ENCODE data around the gene RAPGEF2.
"Not testable (repeated sequence)": the region's sequence is repeated elsewhere in the genome, so short reads cannot be mapped to it uniquely, and the experiment has no call there.

The RAPGEF2 gene

DNA sequence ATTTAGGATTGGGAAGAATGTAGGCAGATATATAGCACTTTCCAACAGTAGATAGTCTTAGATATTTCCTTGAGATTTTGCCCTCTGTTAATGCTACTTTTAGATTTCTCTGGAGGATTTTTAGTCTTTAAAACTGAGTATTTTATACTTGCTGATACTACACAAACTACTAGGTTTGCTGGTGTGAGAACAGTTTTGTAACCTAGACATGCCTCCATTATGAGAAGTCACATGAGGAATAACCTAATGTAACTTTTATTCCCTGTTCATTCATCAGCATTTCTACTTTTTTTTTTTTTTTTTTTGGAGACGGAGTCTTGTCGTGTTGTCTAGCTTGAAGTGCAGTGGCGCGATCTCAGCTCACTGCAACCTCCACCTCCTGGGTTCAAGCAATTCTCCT lies 137.2 kb downstream of the RAPGEF2 start:
- no peaks in the 10 kb centered on the region for H3K27me3 ChIP-seq (ENCODE audit: control insufficient read depth, insufficient read depth, low read length)
- H3K36me3 ChIP-seq (ENCODE audit: control insufficient read depth, insufficient read depth, low read length) = no peaks in the 10 kb centered on the region
- no peak overlapping the region for H3K4me3 ChIP-seq (ENCODE audit: low read length)
- H3K9ac ChIP-seq (ENCODE audit: low read length) = no peak overlapping the region
- no peaks in the 10 kb centered on the region for H3K9me3 ChIP-seq (ENCODE audit: control insufficient read depth, low read length)
- no peaks in the 10 kb centered on the region for H3K4me1 ChIP-seq (ENCODE audit: control insufficient read depth, insufficient read depth, low read length)

DNA sequence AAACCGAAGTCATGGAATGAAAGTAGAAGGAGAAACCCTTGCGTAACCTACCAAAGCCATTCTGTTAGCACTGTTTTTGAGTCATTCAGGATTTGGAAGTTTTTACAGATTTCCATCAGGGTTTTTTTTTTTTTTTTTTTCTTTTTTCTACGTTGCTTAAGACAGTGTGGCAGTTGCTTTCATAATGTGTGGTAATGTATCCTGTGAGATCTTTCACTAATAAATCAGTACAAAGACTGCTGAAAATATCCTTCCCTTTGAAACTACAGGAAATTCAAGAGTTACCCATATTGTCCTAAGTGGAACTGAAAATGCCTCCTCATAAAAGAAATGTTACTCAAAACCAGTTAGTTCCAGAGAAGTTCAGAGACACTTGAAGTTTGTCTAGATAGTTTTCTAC lies 137.8 kb downstream of the RAPGEF2 start:
- Histone ChIP-seq H3K36me3 (ENCODE audit: control insufficient read depth, insufficient read depth, low read length) (no peaks in the 10 kb centered on the region), H3K9me3 (ENCODE audit: control insufficient read depth, low read length) (no peaks in the 10 kb centered on the region), H3K4me3 (ENCODE audit: low read length) (no peak overlapping the region), H3K27me3 (ENCODE audit: control insufficient read depth, insufficient read depth, low read length) (no peaks in the 10 kb centered on the region), H3K9ac (ENCODE audit: low read length) (no peak overlapping the region), H3K4me1 (ENCODE audit: control insufficient read depth, insufficient read depth, low read length) (no peaks in the 10 kb centered on the region)

DNA sequence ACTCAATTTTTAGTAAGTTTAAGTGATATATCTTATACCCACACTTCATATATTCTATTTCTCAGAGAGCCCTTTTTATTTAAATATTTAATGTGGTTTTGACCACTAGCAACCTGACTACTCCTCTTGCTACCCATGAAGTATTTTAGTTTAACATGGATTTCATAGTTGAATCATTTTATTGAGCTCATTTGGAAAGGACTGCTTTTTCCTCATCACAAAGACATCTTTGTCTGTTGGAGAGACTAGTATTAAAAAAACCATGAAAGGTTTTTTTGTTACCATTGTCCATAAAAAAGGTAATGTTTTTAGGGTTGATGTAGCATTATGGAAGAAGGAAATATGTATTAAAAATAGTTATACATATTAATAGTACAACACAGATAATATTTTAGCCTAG lies 139.5 kb downstream of the RAPGEF2 start:
- no peak overlapping the region for H3K9ac ChIP-seq (ENCODE audit: low read length)

DNA sequence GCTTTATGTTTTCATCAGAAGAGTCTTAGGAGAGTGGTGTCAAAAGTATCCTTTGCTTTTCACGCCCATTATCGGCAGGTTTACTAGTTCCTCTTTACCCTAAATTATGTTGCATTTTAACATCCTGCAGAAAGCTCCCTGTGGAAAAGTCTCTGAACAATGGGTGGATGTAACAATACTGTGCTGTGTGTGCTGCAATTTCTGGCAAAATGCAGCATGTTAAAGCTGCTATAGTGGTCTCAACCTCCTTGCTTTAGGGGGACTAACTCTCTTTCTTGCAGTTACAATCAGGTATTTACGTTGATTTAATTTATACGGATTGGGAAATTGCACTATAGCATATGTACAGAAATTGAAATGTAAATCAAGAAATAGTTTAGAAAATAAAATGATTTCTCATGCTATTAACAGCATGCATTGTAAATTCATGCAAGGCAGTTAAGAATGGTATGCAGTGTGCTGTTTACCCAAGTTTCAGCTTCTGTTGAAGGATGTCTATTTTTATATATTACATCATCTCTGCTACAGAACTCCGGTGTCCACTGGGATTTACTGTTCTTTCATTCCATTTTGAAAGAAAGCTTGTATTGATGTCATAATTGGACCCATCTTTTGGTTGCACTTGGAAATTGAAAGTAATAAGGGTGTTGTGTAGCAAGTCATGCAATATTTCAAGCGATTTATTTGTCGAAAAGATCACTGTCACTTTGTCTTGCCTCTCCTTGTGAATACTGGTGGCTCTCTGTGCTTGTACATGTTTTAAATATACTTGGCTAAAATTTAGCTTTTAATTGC lies 145.7 kb downstream of the RAPGEF2 start:
- H3K9ac ChIP-seq (ENCODE audit: low read length) = no peak overlapping the region
- H3K4me3 ChIP-seq (ENCODE audit: low read length) = no peak overlapping the region
- H3K4me1 ChIP-seq (ENCODE audit: control insufficient read depth, insufficient read depth, low read length) = no peaks in the 10 kb centered on the region
- H3K36me3 ChIP-seq (ENCODE audit: control insufficient read depth, insufficient read depth, low read length) = no peaks in the 10 kb centered on the region
- H3K27me3 ChIP-seq (ENCODE audit: control insufficient read depth, insufficient read depth, low read length) = no peaks in the 10 kb centered on the region
- no peaks in the 10 kb centered on the region for H3K9me3 ChIP-seq (ENCODE audit: control insufficient read depth, low read length)

More for the DNA sequence above, 139.5 kb downstream of the RAPGEF2 start:
- H3K27me3 ChIP-seq (ENCODE audit: control insufficient read depth, insufficient read depth, low read length) = no peaks in the 10 kb centered on the region
- no peaks in the 10 kb centered on the region for H3K36me3 ChIP-seq (ENCODE audit: control insufficient read depth, insufficient read depth, low read length)
- no peak overlapping the region for H3K4me3 ChIP-seq (ENCODE audit: low read length)
- no peaks in the 10 kb centered on the region for H3K9me3 ChIP-seq (ENCODE audit: control insufficient read depth, low read length)
- no peaks in the 10 kb centered on the region for H3K4me1 ChIP-seq (ENCODE audit: control insufficient read depth, insufficient read depth, low read length)

DNA sequence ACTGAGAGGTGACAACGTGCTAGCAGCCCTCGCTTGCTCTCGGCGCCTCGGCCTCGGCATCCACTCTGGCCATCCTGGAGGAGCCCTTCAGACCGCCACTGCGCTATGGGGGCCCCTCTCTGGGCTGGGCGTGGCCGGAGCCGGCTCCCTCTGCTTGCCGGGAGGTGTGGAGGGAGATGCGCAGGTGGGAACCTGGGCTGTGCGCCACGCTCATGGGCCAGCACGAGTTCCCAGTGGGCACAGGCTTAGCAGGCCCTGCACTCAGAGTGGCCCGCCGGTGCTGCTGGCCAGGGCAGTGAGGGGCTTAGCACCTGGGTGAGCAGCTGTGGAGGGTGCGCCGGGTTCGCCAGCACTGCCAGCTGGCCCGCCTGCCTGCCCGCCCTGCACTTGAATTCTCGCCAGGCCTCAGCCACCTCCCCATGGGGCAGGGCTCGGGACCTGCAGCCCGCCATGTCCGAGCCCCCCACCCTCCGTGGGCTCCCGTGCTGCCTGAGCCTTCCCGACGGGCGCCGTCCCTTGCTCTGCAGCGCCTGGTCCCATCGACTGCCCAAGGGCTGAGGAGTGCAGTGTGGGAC lies 148.0 kb downstream of the RAPGEF2 start:
- Histone ChIP-seq H3K4me1 (ENCODE audit: control insufficient read depth, insufficient read depth, low read length) (no peaks in the 10 kb centered on the region), H3K4me3 (ENCODE audit: low read length) (no peak overlapping the region), H3K9ac (ENCODE audit: low read length) (no peak overlapping the region), H3K27me3 (ENCODE audit: control insufficient read depth, insufficient read depth, low read length) (no peaks in the 10 kb centered on the region), H3K36me3 (ENCODE audit: control insufficient read depth, insufficient read depth, low read length) (no peaks in the 10 kb centered on the region), H3K9me3 (ENCODE audit: control insufficient read depth, low read length) (no peaks in the 10 kb centered on the region)

DNA sequence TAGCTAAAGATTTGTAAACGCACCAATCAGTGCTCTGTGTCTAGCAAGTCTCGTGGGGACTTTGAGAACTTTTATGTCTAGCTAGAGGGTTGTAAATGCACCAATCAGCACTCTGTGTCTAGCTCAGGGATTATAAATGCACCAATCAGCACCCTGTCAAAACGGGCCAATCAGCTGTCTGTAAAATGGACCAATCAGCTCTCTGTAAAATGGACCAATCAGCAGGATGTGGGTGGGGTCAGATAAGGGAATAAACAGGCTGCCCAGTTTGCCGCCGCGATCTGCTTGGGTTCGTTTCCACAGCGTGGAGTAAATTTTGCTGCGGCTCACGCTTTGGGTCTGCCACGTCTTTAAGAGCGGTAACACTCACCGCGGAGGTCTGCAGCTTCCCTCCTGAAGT lies 148.7 kb downstream of the RAPGEF2 start:
- not testable (repeated sequence) for H3K4me1 ChIP-seq (ENCODE audit: control insufficient read depth, insufficient read depth, low read length); H3K4me3 ChIP-seq (ENCODE audit: low read length); H3K36me3 ChIP-seq (ENCODE audit: control insufficient read depth, insufficient read depth, low read length); H3K27me3 ChIP-seq (ENCODE audit: control insufficient read depth, insufficient read depth, low read length); H3K9me3 ChIP-seq (ENCODE audit: control insufficient read depth, low read length); H3K9ac ChIP-seq (ENCODE audit: low read length)

DNA sequence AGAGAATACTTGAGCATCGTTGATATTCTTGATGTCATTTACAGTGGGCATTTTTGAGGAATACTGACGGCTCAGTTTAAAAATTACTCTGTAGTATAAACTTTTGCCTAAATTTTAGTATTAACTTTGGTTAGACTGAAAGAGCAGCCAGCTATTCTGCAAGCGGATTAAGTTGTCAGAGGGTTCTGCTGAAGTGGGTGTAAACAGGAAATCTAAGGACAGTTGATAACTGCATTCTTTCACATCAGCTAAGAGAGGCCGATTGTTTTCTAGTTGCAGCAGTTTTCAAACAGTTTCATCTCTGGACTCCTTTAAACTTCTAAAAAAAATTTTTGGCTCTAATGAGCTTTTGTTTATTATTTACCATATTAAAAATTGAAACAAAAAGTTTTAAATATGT lies 149.6 kb downstream of the RAPGEF2 start:
- no peak overlapping the region for H3K9ac ChIP-seq (ENCODE audit: low read length)
- no peaks in the 10 kb centered on the region for H3K4me1 ChIP-seq (ENCODE audit: control insufficient read depth, insufficient read depth, low read length)
- H3K36me3 ChIP-seq (ENCODE audit: control insufficient read depth, insufficient read depth, low read length) = no peaks in the 10 kb centered on the region
- H3K4me3 ChIP-seq (ENCODE audit: low read length) = no peak overlapping the region
- H3K27me3 ChIP-seq (ENCODE audit: control insufficient read depth, insufficient read depth, low read length) = no peaks in the 10 kb centered on the region
- H3K9me3 ChIP-seq (ENCODE audit: control insufficient read depth, low read length) = no peaks in the 10 kb centered on the region

DNA sequence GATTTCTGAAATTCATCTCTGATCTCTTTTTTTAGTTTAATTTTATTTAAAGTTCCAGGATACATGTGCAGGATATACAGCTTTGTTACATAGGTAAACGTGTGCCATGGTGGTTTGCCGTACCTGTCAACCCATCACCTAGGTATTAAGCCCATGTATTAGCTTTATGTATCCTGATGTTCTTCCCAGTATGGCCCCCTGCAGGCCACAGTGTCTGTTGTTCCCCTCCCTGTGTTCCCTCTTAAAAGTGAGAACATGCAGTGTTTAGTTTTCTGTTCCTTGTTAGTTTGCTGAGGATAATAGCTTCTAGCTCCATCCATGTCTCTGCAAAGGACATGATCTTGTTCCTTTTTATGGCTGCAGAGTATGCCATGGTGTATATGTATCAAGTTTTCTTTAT lies 153.2 kb downstream of the RAPGEF2 start:
- no peak overlapping the region for H3K4me3 ChIP-seq (ENCODE audit: low read length)
- no peaks in the 10 kb centered on the region for H3K9me3 ChIP-seq (ENCODE audit: control insufficient read depth, low read length)
- H3K4me1 ChIP-seq (ENCODE audit: control insufficient read depth, insufficient read depth, low read length) = no peaks in the 10 kb centered on the region
- H3K9ac ChIP-seq (ENCODE audit: low read length) = no peak overlapping the region
- no peaks in the 10 kb centered on the region for H3K27me3 ChIP-seq (ENCODE audit: control insufficient read depth, insufficient read depth, low read length)
- H3K36me3 ChIP-seq (ENCODE audit: control insufficient read depth, insufficient read depth, low read length) = no peaks in the 10 kb centered on the region

DNA sequence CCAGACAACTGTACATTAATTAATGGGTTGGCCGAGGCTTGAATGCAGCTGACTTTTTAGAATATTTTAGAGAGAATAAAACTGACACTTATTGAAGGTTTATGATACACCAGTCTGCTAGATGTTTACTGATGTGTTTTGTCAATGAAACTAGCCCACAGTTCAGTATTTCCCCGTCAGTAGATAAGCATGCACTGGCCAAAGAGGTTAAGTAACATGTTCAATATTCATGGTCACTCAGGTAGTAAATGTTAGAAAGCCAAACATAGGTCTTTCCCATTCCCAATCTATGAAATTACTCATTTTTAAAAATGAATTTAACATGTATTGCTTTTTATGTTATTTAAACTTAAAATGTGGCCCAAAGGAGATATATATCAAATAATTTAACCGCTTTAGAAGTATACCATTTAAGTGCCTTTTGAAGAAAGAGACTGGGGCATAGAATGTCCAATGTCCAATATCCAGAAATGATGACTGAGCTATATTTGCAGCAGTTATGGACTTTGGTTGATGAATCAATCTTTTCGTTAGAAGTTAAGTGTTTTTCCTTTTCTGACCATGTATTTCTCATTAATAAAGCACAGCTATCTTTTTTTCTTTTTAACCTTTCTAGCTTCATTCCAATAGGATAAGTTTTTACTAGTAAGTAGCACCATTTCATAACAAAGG lies 156.1 kb downstream of the RAPGEF2 start:
- no peaks in the 10 kb centered on the region for H3K27me3 ChIP-seq (ENCODE audit: control insufficient read depth, insufficient read depth, low read length)
- H3K9ac ChIP-seq (ENCODE audit: low read length) = no peak overlapping the region
- no peaks in the 10 kb centered on the region for H3K4me1 ChIP-seq (ENCODE audit: control insufficient read depth, insufficient read depth, low read length)
- no peaks in the 10 kb centered on the region for H3K9me3 ChIP-seq (ENCODE audit: control insufficient read depth, low read length)
- no peak overlapping the region for H3K4me3 ChIP-seq (ENCODE audit: low read length)
- no peaks in the 10 kb centered on the region for H3K36me3 ChIP-seq (ENCODE audit: control insufficient read depth, insufficient read depth, low read length)

GRCh38 chr4:159264057-159264456 lies 161.2 kb downstream of the RAPGEF2 start:
- H3K4me3 ChIP-seq (ENCODE audit: low read length) = no peak overlapping the region
- H3K4me1 ChIP-seq (ENCODE audit: control insufficient read depth, insufficient read depth, low read length) = no peaks in the 10 kb centered on the region

DNA sequence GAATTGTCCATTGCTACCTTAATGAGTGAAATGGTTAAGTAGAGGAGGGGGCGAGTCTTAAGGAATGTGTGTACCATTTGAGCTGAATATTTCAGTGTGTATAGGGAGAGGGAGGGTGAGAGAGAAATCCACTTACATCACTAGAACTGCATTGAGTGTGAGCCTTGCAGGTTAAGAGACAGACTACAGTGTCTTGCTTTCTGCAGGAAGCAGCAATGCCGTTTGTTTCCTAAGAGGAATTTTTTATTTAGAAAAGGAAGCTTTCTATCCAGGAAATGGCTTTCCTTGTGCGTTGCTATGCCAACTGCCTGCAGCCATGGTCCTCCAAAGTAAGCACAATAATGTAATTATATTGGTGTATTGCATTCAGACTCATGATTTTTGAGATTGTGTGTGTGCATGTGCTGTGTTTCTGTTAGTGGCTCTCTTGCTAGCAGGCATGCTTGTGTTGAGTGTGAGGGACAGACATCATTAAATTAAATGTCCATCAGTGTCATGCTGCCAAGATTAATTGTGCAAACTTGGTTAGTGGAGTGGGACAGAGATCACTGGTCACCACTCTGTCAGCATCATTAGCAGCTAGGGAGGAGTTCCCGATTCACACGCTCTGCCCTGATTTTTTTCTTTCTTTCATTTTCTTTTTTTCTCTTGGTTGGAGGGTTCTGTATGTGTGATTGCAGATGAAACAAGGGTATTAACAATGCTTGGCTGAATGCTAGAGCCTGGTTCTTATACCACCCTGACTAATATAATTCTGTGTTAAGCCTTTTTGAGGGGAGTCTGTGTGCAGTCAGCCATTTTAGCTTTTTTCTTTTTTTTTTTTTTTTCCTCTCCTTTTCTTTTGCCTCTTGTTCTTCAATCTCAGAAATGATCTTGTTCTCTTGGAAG lies 164.3 kb downstream of the RAPGEF2 start:
- Histone ChIP-seq H3K4me3 (ENCODE audit: low read length) (no peak overlapping the region), H3K36me3 (ENCODE audit: control insufficient read depth, insufficient read depth, low read length) (no peaks in the 10 kb centered on the region), H3K27me3 (ENCODE audit: control insufficient read depth, insufficient read depth, low read length) (no peaks in the 10 kb centered on the region), H3K9me3 (ENCODE audit: control insufficient read depth, low read length) (no peaks in the 10 kb centered on the region), H3K9ac (ENCODE audit: low read length) (peak overlapping the region; percentile 48), H3K4me1 (ENCODE audit: control insufficient read depth, insufficient read depth, low read length) (no peaks in the 10 kb centered on the region)

More at GRCh38 chr4:159264057-159264456, 161.2 kb downstream of the RAPGEF2 start:
- H3K36me3 ChIP-seq (ENCODE audit: control insufficient read depth, insufficient read depth, low read length) = no peaks in the 10 kb centered on the region
- no peaks in the 10 kb centered on the region for H3K9me3 ChIP-seq (ENCODE audit: control insufficient read depth, low read length)
- H3K9ac ChIP-seq (ENCODE audit: low read length) = no peak overlapping the region
- H3K27me3 ChIP-seq (ENCODE audit: control insufficient read depth, insufficient read depth, low read length) = no peaks in the 10 kb centered on the region

Data from mucosa of stomach (tissue), 1 donor.